Left ventricle myocardium superior (tissue), 1 donor: Measurements from ENCODE around the gene PPP2R3A. TPM values are rescaled to one million over a fixed set of nuclear protein-coding genes. Genes with fewer than 3 reads are reported as not detected.
A peak's percentile ranks its signal among the peaks of the same experiment; 100 is the strongest.
"Not testable (repeated sequence)": the region's sequence is repeated elsewhere in the genome, so short reads cannot be mapped to it uniquely, and the experiment has no call there.

Experiments used
- ATAC-seq: fragments of 200-7000 bp; cut with Tn5 transposase; one replicate; pipeline ENCODE4 v1.9.1; 2020; ENCODE audit warnings: mild to moderate bottlenecking, moderate library complexity
- DNase-seq: peaks from one replicate; pipeline ENCODE4 v3.0.0-alpha.2; 2020
- intact Hi-C: fragments of 100-400 bp; cut with micrococcal nuclease; formaldehyde crosslinking; loops from one replicate; pipeline ENCODE4 v1.11.0; 2022
- long read RNA-seq: library from polyadenylated mRNA; unstranded; transcript quantifications from one replicate; pipeline ENCODE4 v2.0.0, GENCODE V29; 2021
- total RNA-seq: library from RNA; stranded (reverse); fragmentation: NEBNext Ultra II Directional; extraction: Animal tissue kit (Norgen Biotek cat#: 25700); gene quantifications from one replicate; pipeline ENCODE4 v1.2.1, GENCODE V29; 2021
- donor health status: DM: no; HTN: yes; CAD: no; lungs with severe emphysema.

Gene PPP2R3A, protein sequence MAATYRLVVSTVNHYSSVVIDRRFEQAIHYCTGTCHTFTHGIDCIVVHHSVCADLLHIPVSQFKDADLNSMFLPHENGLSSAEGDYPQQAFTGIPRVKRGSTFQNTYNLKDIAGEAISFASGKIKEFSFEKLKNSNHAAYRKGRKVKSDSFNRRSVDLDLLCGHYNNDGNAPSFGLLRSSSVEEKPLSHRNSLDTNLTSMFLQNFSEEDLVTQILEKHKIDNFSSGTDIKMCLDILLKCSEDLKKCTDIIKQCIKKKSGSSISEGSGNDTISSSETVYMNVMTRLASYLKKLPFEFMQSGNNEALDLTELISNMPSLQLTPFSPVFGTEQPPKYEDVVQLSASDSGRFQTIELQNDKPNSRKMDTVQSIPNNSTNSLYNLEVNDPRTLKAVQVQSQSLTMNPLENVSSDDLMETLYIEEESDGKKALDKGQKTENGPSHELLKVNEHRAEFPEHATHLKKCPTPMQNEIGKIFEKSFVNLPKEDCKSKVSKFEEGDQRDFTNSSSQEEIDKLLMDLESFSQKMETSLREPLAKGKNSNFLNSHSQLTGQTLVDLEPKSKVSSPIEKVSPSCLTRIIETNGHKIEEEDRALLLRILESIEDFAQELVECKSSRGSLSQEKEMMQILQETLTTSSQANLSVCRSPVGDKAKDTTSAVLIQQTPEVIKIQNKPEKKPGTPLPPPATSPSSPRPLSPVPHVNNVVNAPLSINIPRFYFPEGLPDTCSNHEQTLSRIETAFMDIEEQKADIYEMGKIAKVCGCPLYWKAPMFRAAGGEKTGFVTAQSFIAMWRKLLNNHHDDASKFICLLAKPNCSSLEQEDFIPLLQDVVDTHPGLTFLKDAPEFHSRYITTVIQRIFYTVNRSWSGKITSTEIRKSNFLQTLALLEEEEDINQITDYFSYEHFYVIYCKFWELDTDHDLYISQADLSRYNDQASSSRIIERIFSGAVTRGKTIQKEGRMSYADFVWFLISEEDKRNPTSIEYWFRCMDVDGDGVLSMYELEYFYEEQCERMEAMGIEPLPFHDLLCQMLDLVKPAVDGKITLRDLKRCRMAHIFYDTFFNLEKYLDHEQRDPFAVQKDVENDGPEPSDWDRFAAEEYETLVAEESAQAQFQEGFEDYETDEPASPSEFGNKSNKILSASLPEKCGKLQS (N-terminal part only)
- 105 TPM for total RNA-seq
- long read RNA-seq, transcript PPP2R3A-202 (13 exons, 2,196 nt) = major isoform, 48 of 76 reads
- long read RNA-seq, partial matches to known transcripts = 10 of 76 reads
- long read RNA-seq, other reads (novel, unspliced or antisense) = 15 of 76 reads

DNA sequence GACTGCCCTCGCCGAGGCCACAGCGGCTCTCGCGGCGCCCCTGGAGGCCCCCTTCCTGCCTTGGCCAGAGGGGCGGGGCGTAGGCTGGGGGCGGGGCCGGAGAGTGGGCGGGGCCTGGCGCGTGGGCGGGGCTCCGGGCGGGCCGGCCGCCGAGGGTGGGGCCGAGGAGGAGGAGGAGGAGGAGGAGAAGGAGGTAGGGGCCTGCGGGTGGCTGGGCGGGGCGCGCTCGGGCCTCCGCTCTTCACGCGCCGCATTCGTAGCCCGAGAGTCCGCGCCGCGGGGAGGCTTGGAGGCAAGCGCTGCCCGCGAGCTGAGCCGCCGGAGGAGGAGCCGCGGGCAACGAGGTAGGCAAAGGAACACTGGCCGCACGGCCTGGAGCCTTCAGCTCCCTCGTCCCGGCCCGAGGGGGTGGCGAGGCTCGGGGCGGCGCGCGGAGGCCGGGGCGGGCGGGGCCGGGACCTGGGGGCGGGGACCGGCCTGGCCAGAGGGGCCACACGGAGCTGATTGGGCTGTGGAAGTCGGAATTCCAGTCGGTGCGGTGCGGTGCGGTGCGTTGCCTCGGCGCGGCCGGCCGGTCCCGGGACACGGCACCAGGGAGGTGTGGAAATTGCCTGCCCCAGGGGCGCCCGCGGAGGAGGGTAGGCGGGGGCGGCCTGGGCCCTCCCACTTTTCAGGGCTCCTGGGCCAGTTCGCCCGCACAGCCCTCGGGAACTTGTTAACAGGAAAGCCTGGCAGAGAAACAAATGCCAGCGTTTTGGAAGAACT is at the start of gene PPP2R3A:
TSS of gene PPP2R3A (plus strand) at position 223 of the 765 bp plus-strand sequence. CDS start 35,771 bp downstream, outside the sequence.
- ATAC-seq = peak; percentile 96
- peak; percentile 89 for DNase-seq
- intact Hi-C loops = loop anchor here (5.0 kb wide), 1 partner anchor 52 kb away; no protein-coding TSS in a partner anchor

DNA sequence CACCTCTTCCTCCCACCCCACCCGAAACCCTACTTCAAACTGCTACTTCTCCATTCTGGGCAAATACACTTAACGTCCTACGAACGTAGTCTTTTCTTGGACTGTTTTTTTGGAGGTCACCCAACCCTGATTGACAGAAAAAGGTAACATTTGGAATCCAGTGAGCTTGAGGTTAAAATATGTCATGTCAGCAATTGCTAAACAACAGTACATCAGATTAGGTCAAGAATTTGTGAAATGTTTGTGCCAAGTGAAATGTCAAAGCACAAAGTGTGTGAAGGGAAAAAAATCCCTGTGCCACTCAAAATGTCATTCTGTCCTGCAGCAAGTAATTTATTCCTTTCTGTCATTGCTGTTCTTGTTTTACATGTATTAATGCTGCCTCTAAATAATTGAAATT is 49.2 kb upstream of the PPP2R3A start:
- DNase-seq (no peak), ATAC-seq (no peak)
- intact Hi-C loops = no loop called here

DNA sequence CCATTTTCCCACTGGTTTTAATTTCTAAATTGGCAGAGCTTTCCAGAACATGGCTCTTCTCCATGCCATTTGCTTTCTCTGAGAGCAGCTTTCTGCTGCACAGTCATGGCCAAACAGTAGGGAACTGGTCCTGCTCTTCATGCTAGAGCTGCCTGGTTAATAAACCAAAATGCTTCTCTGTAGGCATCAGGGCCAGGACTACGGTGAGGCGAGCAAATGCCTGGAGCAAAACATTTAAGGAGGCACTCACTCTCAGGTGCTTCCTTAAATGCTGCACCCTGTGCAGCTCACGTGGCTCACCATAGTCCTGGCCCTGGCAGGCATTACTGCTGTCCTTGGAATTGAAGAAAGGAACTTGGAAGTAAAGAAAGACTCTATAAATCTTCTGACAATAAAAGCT is 48.5 kb upstream of the PPP2R3A start:
- DNase-seq = no peak
- ATAC-seq = peak; percentile 64
- intact Hi-C loops = no loop called here

DNA sequence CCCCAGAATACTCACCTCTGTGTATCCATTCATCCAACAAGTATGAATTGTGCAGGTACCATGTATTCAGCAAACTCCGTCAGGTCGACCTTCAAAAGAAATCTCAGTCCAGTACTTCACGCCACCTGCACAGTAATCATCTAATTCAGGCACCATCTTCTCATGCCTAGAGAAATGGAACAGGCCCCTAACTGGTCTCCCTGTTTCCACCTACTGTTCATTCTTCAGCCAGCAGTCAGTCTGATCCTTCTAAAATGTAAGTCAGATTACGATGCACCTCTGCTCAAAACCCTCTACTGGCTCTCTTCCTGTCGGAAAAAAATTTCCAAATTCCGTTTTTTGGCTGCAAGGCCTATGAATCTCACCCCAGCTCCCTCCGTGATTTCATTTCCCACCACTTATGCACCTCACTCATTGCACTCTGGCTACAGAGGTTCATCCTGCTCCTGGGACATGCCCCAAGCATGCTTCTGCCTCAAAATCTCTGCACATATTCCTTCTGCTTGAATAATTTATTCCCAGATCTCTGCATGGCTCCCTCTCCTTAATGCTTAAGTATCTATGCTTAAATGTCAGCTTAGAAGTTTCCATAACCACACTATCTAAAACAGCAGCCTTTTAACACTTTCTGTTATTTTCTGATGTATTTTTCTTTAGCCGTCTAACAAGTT is 47.5 kb upstream of the PPP2R3A start:
- ATAC-seq = no peak
- no peak for DNase-seq
- intact Hi-C loops = loop anchor here (2.0 kb wide), 1 partner anchor 125 kb away; no protein-coding TSS in a partner anchor

DNA sequence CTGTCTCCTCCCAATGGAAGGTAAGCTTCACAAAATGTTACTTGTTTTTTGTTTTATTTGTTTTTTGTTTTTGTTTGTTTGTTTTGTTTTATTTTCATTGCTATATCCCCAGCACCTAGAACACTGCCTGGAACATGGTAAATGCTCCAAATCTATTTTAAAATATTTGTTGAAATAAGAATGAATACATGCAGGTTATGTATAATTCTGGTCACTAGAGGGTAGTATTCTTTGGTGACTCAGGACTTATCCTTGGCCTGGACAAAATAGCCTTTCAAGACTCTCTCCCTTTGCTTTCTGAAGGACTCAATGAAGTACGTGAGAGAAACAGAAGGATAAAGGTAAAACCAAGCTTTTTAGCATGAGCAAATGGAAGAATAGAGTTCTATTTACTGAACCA is 46.9 kb upstream of the PPP2R3A start:
- ATAC-seq (peak; percentile 67), DNase-seq (no peak)
- intact Hi-C loops = loop anchor here (2.0 kb wide), 1 partner anchor 124 kb away; no protein-coding TSS in a partner anchor

DNA sequence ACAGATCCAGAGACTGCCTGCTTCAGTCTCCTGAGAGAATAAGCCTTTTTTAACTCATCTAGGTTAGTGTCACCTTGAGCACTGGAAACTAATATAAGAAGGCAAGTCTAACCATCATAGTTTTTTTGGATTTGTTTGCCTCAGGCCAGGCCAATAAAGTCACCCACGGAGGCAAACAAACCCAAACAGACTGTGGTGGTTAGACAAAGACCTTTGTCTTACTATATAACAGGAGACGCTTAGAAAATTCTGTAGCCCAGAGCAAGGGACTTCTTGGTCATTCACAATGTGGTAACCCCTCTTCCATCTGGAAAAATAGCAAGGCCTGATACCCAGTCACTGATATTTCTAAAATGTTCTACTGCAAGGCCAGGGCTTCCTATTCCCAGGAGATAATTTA is 45.3 kb upstream of the PPP2R3A start:
- ATAC-seq = no peak

DNA sequence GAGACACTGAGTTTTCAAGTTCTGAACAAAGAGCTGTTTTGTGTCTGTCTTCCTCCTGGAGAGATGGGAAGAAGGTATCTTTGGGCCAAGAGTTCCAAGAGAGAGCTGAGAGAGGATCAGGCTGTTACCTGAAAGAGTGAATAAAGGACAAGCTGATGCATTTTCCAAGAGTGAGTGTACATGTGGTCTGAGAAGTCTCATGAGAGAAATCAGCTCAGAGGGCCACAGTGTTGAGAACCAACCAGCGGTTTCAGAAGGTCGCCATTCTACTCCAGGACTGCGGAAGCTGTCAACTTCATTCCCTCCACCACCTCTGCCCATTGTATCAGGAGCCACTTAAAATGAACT is 42.7 kb upstream of the PPP2R3A start:
- DNase-seq (no peak), ATAC-seq (no peak)
- intact Hi-C loops = no loop called here

More for the DNA sequence above, 45.3 kb upstream of the PPP2R3A start:
- DNase-seq = no peak
- intact Hi-C loops = no loop called here

DNA sequence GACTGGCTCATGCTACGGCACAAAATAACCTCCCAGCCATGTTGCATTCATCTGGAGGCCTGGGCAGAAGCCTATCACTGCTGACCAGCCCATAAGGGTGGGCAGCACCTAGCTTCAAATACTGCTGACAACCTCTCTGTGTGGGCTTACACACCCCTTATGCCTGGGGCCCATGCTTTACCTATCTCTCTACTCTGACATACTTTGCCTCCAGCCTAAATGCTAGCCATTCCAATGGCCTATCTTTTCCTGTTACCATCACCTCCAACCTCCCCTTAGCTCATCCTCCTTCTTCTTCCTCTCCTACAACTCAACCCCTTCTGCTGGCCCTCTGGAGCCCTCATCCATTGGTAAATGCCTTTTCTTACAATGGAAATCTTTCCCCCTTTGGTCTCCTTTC is 41.0 kb upstream of the PPP2R3A start:
- no peak for DNase-seq
- intact Hi-C loops = no loop called here
- no peak for ATAC-seq

DNA sequence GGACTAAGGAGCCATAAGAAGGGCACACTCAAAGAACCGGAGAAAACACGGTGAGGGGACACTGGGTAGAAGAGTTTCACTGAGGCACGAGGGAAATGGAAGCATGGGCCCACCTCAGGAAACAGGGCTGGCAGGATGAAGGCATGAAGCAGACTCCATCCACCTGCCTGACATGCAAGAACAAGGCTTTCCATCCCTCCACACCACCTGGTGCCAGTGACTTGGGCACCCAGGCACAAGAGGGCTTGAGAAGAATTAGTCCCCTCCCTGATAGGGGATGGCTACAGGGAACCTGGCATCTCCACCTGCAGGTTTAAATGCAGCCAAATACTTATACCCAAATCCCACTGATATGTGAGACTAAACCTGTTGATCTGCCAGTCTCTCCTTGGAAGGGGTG is 38.9 kb upstream of the PPP2R3A start:
- no peak for ATAC-seq
- no peak for DNase-seq
- intact Hi-C loops = no loop called here

DNA sequence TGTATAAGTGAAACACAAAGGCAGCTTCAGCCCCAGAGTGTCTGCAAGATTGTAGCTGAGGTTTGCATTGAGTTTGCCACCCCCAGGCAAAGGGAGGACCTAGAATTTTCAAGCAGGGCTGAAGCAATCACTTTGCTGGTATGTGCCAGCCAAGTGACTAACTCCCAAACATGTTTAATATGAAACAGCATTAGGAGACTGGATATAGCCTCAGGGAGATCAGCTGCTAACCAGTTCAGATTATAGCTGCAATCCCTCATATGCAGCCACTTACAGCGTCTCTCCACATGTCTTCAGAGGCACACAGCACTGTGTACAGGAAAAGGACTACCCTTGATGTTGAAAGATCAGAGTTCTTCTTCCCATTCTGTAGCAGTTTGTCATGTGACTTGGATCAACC is 38.4 kb upstream of the PPP2R3A start:
- ATAC-seq (no peak), DNase-seq (no peak)
- intact Hi-C loops = no loop called here

DNA sequence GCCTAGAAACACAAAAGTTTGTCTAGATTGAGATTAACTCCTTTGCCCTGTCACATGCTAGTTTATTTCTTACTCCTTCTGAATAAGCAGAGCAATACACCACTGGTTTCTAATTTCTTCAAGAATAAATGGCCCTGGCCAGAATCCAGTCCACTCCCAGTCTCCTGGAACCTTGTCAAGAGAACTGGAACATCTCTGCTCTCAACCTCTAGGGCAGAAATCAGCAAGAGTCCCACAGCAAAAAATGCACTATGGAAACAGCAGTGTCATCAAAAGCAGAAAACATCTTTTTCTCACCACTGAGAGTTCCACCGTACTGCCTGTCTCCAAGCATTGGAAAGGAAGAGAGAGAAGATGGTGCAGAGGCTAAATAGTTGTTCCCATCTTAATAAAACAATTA is 35.9 kb upstream of the PPP2R3A start:
- ATAC-seq (peak; percentile 89), DNase-seq (no peak)
- intact Hi-C loops = no loop called here

DNA sequence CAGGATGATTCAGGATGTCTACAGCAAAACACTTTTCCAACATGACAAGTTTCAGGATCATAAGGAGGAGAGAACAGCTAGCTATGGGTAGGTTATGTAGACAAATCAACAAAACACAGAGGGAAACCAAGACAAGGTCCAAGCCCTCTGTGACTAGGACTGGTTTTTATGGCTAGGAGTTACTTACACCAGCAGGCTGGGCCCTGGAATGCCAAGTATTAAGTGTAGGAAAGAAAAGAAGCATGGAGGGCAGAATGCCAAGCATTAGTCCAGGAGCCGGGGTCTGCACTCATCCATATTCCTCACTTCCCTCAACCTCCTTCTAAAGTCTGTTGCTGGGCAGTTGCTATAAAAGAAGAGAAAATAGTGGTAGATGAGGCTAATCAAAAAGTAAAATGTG is 35.3 kb upstream of the PPP2R3A start:
- ATAC-seq = peak; percentile 31
- intact Hi-C loops = no loop called here
- no peak for DNase-seq

DNA sequence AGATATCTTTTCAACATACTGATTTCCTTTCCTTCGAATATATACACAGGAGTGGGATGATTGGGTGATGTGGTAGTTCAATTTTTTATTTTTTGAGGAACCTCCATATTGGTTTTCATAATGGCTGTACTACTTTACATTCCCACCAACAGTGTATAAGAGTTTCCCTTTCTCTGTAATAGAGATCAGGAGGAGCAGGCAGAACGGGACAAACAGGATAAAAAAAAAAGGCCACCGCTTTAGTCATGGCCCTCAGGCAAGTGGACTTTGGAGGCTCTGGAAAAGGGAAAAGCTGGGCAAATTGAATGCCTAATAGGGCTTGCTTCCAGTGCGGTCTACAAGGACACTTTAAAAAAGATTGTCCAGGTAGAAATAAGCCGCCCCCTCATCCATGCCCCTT is 30.4 kb upstream of the PPP2R3A start:
- intact Hi-C loops, ATAC-seq, DNase-seq: not testable (repeated sequence)

DNA sequence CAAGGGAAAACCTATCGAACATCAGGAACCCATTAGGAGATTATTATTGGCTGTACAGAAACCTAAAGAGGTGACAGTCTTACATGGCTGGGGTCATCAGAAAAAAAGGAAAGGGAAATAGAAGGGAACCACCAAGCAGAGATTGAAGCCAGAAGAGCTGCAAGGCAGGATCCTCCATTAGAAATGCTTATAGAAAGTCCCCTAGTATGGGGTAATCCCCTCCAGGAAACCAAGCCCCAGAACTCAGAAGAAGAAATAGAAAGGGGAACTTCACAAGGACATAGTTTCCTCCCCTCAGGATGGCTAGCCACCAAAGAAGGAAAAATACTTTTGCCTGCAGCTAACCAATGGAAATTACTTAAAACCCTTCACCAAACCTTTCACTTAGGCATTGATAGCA is 27.8 kb upstream of the PPP2R3A start:
- DNase-seq, intact Hi-C loops, ATAC-seq: not testable (repeated sequence)

DNA sequence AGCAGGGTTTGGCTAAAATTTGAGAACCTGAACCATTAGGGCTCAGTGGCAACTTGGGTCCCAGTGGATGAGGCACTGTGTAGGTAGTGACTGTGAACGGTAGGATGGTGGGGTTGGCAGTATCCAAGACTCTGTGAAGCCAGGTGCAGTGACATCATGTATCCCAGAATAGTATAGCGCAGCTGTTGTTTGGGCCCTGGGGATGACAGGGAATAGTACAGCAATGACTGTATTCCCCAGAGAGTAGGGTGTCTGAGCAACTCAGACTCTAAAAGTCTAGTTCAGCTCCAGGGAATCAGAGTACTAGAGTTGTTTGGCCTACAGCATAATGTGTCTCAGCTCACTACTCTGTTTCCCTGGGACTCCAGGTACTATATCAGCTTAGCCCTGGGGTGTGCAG is 20.7 kb upstream of the PPP2R3A start:
- ATAC-seq (no peak), DNase-seq (no peak)
- intact Hi-C loops = no loop called here

DNA sequence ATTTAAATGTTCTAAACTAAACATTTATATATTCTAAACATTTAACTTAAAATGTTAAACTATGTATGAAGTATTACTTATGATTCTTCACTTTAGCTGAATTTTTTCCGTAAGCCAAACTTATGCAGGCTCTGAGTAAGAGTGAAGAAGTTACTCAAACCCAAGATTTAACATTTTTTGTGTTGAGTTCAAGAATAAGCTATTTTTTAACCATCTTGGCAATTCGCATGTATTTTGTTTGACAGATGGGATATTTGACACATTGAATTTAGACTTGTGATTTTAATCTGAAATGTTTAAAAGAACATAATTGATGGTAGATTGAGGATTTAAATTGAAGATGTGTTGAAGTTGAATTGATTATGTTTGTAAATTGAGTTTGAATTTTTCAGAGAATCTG is 14.6 kb upstream of the PPP2R3A start:
- intact Hi-C loops = no loop called here
- DNase-seq (no peak), ATAC-seq (no peak)

DNA sequence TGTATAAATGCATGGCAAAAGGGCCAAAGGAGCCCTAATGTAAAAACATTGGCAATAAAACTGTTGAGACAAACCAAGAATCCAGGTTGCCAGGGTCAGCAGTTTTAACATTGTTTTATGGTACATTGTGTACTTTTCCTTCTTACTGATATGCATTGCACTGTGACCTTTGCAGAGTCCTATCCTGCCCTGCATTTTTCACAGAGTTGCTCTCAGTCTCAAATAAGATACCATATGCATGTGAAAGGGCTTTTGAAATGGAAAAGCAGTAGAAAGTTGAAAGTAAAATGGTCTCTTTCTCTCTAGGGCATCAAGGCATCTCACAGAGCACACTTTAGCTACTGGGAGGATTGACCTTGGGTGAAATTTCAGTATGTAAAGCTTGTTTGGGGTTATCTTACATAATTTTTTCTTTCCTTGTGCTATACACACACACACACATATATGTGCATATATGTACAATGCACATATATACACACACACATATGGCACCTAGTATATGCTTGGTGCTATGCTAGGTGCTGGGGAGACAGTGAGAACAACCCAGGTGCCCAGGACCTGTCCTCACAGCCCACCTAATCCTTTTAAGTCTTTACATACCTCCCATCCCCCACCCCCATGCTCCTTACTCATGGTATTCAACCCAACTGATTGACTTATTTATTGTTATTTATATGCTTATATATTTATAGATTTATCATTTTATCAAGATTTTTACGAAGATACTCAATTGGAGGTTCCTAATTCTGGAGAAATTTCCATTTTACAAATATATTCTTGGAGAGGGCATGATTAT is 1.2 kb upstream of the PPP2R3A start:
- no peak for DNase-seq
- intact Hi-C loops = no loop called here
- no peak for ATAC-seq
